SU-DHL-6 (cell line): ENCODE results near the gene DLGAP3.

Experiments
- H2AFZ ChIP-seq: fragments of 200-600 bp; sonication (generic); 2 replicates; pipeline ENCODE4 v1.6.1; 2014; ENCODE audit warnings: low read depth, mild to moderate bottlenecking, moderate library complexity, mixed read lengths, antibody characterized with exemption, low read length; ENCODE audit not compliant: severe bottlenecking
- H3F3A ChIP-seq: fragments of 200-600 bp; shearing (Covaris generic); 2 replicates; pipeline ENCODE4 v1.6.0; 2016; ENCODE audit warnings: antibody characterized with exemption, mild to moderate bottlenecking; ENCODE audit not compliant: insufficient read depth
- H3K27ac ChIP-seq: fragments of 200-600 bp; sonication (generic); 2 replicates; pipeline ENCODE4 v1.5.1; 2016; ENCODE audit warnings: low read depth, mild to moderate bottlenecking, low read length, moderate library complexity, mixed read lengths
- H3K27me3 ChIP-seq: fragments of 200-600 bp; sonication (generic), shearing (Covaris generic); 2 replicates; pipeline ENCODE4 v1.6.0; 2014; ENCODE audit warnings: mild to moderate bottlenecking, low read length
- H3K36me3 ChIP-seq: fragments of 200-600 bp; sonication (generic); 2 replicates; pipeline ENCODE4 v1.6.1; 2014; ENCODE audit warnings: mild to moderate bottlenecking, low read length, mixed read lengths
- H3K4me2 ChIP-seq: fragments of 300-600, 200-600 bp; shearing (Covaris generic), sonication (generic); 2 replicates; pipeline ENCODE4 v1.6.0; 2014; ENCODE audit warnings: low read length, low read depth, mild to moderate bottlenecking; ENCODE audit not compliant: poor library complexity, severe bottlenecking
- H3K4me3 ChIP-seq: fragments of 200-600 bp; sonication (generic); 2 replicates; pipeline ENCODE4 v1.5.1; 2014; ENCODE audit warnings: antibody characterized with exemption, low read length, mild to moderate bottlenecking, mixed read lengths; ENCODE audit not compliant: insufficient read depth, poor library complexity, severe bottlenecking
- H3K79me2 ChIP-seq: fragments of 200-600 bp; sonication (generic); 2 replicates; pipeline ENCODE4 v1.6.1; 2014; ENCODE audit warnings: mild to moderate bottlenecking, low read length, moderate library complexity; ENCODE audit not compliant: insufficient read depth
- H3K9ac ChIP-seq: fragments of 200-600 bp; sonication (generic); 2 replicates; pipeline ENCODE4 v1.7.0; 2014; ENCODE audit warnings: mild to moderate bottlenecking, low read length
- H3K9me2 ChIP-seq: fragments of 200-600 bp; sonication (generic); replicated peaks from 2 replicates; pipeline ENCODE4 v1.6.1; 2014; ENCODE audit warnings: low read length; ENCODE audit not compliant: insufficient read depth
- H3K9me3 ChIP-seq: fragments of 200-600 bp; sonication (generic); 2 replicates; pipeline ENCODE4 v1.6.1; 2014; ENCODE audit warnings: low read length, mixed read lengths; ENCODE audit not compliant: insufficient read depth
- H4K20me1 ChIP-seq: fragments of 200-600 bp; sonication (generic); 2 replicates; pipeline ENCODE4 v1.6.1; 2014; ENCODE audit warnings: low read depth, mild to moderate bottlenecking, antibody characterized with exemption, low read length, moderate library complexity, mixed read lengths
- EZH2phosphoT487 ChIP-seq: fragments of 200-600 bp; sonication (generic), shearing (Covaris generic); conservative IDR thresholded peaks from 2 replicates; pipeline ENCODE4 v1.6.1; 2018; ENCODE audit warnings: mild to moderate bottlenecking, antibody characterized with exemption, low read length, moderate library complexity, mixed read lengths
- TF ChIP-seq, protein P1 (sequence below): fragments of 200-600 bp; sonication (generic); IDR thresholded peaks from one replicate; pipeline ENCODE4 v1.5.1; 2017; ENCODE audit warnings: antibody characterized with exemption, mild to moderate bottlenecking, low read length, moderate library complexity; ENCODE audit not compliant: insufficient read depth, poor library complexity, severe bottlenecking

DLGAP3 gene

GRCh38 chr1:34906222-34906621 lies 23.2 kb downstream of the DLGAP3 start:
- no peak overlapping the region for H3K27ac ChIP-seq
- H3K27me3 ChIP-seq: no peaks in the 10 kb centered on the region
- no peak overlapping the region for H3K4me2 ChIP-seq
- no peaks in the 10 kb centered on the region for H3F3A ChIP-seq
- H3K9me2 ChIP-seq: no peaks in the 10 kb centered on the region
- no peak overlapping the region for H2AFZ ChIP-seq
- no peaks in the 10 kb centered on the region for H4K20me1 ChIP-seq
- H3K9me3 ChIP-seq: no peaks in the 10 kb centered on the region
- H3K9ac ChIP-seq: no peak overlapping the region
- no peaks in the 10 kb centered on the region for H3K36me3 ChIP-seq
- no peak overlapping the region for H3K4me3 ChIP-seq
- no peak for TF ChIP-seq EZH2phosphoT487
- TF ChIP-seq, protein P1, sequence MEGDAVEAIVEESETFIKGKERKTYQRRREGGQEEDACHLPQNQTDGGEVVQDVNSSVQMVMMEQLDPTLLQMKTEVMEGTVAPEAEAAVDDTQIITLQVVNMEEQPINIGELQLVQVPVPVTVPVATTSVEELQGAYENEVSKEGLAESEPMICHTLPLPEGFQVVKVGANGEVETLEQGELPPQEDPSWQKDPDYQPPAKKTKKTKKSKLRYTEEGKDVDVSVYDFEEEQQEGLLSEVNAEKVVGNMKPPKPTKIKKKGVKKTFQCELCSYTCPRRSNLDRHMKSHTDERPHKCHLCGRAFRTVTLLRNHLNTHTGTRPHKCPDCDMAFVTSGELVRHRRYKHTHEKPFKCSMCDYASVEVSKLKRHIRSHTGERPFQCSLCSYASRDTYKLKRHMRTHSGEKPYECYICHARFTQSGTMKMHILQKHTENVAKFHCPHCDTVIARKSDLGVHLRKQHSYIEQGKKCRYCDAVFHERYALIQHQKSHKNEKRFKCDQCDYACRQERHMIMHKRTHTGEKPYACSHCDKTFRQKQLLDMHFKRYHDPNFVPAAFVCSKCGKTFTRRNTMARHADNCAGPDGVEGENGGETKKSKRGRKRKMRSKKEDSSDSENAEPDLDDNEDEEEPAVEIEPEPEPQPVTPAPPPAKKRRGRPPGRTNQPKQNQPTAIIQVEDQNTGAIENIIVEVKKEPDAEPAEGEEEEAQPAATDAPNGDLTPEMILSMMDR: no peak
- H3K79me2 ChIP-seq: no peaks in the 10 kb centered on the region

- TF ChIP-seq, protein P1: no peak
- TF ChIP-seq EZH2phosphoT487: no peak
- Histone ChIP-seq H3K4me3 (no peak overlapping the region), H3K4me2 (no peak overlapping the region)
Measured at GRCh38 chr1:34905098-34905459, 24.4 kb downstream of the DLGAP3 start.

GRCh38 chr1:34904236-34905097 lies 25.0 kb downstream of the DLGAP3 start:
- Histone ChIP-seq H3K27ac (no peak overlapping the region), H3K9ac (no peak overlapping the region), H3F3A (no peaks in the 10 kb centered on the region), H3K36me3 (no peaks in the 10 kb centered on the region), H3K4me2 (no peak overlapping the region), H3K9me3 (no peaks in the 10 kb centered on the region), H3K4me3 (no peak overlapping the region), H3K27me3 (no peaks in the 10 kb centered on the region), H3K9me2 (no peaks in the 10 kb centered on the region), H4K20me1 (no peaks in the 10 kb centered on the region), H3K79me2 (no peaks in the 10 kb centered on the region), H2AFZ (no peak overlapping the region)
- TF ChIP-seq, protein P1: no peak
- TF ChIP-seq EZH2phosphoT487: no peak

More at GRCh38 chr1:34905098-34905459, 24.4 kb downstream of the DLGAP3 start:
- H3K79me2 ChIP-seq: no peaks in the 10 kb centered on the region
- H3K9me2 ChIP-seq: no peaks in the 10 kb centered on the region
- H3K27ac ChIP-seq: no peak overlapping the region
- H3K9ac ChIP-seq: no peak overlapping the region
- H3K27me3 ChIP-seq: no peaks in the 10 kb centered on the region
- no peaks in the 10 kb centered on the region for H4K20me1 ChIP-seq
- H3K36me3 ChIP-seq: no peaks in the 10 kb centered on the region
- H3K9me3 ChIP-seq: no peaks in the 10 kb centered on the region
- no peaks in the 10 kb centered on the region for H3F3A ChIP-seq
- H2AFZ ChIP-seq: no peak overlapping the region
